Measurements from ENCODE around the gene KCNJ3.

- TF ChIP-seq CTCF (conservative IDR thresholded peaks at IDR 0.05; ENCODE audit: low read depth, low read length) (no peak), EZH2 (IDR thresholded peaks at IDR 0.05; ENCODE audit: borderline replicate concordance, low read depth, low read length, poor library complexity, severe bottlenecking) (no peak)
Measured at GRCh38 chr2:154901063-154901462, 202.6 kb downstream of the KCNJ3 start.

All from A673 (cell line).